HG03342 (cell line): ENCODE data around the gene SLC7A5.
A peak's percentile ranks its signal among the peaks of the same experiment; 100 is the strongest.
"Not testable (repeated sequence)": the region's sequence is repeated elsewhere in the genome, so short reads cannot be mapped to it uniquely, and the experiment has no call there.

ENCODE experiments used
- ATAC-seq: cut with Tn5 transposase; IDR thresholded peaks from one replicate; pipeline ENCODE4 v1.9.1; 2021; ENCODE audit warnings: mild to moderate bottlenecking, moderate library complexity; ENCODE audit not compliant: unreplicated experiment

Gene SLC7A5

DNA sequence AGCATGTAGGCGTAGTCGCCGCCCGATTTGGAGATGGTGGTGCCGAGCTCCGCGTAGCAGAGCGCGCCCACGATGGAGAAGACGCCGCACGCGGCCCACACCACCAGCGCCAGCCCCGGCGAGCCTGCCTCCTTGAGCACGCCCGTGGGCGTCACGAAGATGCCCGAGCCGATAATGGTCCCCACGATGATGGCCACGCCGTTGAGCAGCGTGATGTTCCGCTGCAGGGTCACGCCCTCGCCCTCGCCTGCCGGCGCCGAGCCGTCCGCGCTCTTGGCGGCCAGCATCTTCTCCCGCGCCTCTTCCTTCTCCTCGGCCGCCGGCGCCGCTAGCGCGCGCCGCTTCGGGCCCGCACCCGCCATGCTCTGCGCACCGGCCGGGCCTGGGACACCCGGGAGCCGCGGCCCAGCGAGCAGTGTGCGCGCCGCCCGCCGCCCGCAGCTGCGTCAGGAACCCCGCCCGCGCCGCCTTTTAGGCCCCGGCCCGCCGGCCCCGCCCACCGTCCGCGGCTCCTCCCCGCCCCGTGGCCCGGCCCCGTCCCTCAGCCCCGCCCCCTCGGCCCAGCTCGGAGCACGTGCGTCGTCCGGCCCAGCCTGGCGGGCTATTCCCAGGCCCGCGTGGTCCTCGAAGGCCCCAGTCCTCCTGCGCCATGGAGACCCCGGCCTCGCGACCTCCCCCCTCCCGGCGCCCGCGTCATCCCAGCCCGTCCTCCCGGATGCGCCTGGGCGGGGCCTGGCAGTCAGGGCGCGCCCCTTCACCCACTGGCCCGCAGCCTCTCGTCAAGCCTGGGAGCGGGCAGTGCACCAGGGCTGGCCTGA, at the start of gene SLC7A5:
Gene SLC7A5, minus strand, starts transcription at position 447 of the 818 bp plus-strand sequence. Its CDS starts 85 bp downstream, at position 362.
- peak; percentile 61 for ATAC-seq

DNA sequence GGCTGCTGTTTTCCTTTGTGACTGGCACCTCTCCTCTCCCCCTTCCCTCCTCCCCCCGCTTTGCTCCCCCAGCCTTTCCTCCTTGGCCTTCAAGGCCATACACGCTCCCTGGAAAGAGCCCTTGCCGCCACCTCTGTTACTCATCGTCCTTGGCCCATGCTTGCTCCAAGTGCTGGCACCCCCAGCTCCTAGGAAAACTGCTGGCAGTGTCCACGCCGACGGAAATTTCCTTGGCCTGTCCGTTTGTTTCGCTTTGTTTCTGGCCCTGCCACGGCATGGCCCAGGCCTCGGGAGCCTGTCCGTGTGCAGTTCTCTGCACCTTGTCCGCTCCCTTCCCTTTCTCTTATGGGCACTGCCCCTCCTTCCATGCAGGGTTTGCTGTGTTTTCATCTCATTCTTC, 49.0 kb upstream of the SLC7A5 start:
- no peak for ATAC-seq

DNA sequence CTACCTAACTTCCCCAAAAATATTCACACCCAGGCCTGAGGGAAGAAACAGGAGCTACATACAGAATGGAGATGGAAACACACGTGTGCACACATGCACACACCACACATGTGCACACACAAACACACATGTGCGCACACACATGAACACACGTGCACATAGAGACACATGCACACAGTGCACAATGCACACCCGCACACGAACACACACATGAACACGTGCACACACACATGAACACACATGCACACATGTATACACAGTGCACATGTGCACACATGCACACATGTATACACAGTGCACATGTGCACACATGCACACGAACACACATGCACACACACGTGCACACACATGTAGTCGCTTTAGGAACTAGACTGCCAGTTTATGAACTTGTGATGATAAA, 48.2 kb upstream of the SLC7A5 start:
- no peak for ATAC-seq

DNA sequence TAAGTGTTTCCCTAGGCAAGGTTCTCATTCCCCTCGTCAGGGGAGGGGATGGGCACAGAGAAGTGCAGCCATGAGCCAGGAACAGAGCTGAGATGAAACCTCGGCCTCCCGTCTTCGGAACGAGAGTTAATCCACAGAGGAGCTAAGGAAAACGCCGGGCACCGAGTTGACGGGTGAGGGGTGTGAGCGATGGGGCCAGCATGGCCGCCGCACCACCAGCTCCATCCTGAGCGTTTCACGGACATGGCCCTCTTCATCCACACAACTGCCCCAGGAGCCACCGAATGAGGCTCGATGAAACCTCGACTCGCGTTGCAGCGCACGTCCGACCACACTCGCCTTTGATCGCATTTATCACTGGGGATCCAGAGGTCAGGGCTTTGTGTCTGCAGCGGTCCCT, 45.5 kb upstream of the SLC7A5 start:
- no peak for ATAC-seq

DNA sequence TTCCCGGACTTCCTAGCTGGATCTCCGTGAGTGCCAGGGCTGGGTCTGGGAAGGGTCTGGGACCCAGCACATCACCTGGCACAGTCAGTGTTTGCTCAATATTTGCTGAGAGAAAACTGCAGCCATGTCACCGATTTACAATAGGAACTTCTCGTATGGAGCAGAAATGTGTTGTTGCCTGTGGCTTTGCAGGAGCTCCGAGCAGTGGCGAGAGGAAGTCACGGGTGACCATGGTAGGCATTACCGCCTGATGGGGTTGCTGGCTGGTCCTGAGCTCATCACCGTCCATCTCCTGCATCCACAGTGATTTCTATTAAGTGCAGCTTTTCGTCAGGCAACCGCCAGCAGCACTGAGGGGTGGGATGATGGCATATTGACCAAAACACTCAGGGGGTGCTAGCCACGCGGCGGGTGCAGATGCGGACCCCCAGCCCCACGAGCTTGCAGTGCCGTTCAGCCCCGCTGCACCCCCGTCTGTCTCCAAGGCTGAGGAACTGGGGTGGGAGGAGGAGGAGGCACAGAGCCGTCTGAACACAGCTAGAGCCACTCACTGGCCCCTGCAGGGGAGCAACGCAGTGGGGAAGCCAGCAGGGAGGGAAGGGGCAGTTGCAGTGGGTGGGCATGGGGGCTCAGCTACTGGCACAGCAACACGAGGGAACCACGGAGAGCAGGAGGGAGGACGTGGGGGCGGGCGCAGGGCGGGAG, 44.9 kb upstream of the SLC7A5 start:
- not testable (repeated sequence) for ATAC-seq

DNA sequence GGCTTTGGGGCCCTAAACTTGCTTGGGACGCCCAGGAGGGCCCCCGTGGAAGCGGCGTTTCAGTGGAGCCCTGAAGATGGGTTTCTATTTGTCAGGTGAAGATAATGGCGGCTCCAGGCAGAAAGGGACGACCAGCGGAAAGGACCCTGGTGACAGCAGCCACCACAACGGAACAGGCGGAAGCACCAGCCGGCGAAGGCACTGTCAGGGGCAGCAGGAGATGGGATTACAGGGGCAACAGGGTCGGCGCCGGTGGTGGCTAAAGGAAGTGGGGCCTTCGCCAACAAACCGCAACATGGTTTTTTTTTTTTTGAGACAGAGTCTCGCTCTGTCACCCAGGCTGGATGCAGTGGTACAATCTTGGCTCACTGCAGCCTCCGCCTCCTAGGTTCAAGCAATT, 43.4 kb upstream of the SLC7A5 start:
- ATAC-seq, result not testable (repeated sequence)

DNA sequence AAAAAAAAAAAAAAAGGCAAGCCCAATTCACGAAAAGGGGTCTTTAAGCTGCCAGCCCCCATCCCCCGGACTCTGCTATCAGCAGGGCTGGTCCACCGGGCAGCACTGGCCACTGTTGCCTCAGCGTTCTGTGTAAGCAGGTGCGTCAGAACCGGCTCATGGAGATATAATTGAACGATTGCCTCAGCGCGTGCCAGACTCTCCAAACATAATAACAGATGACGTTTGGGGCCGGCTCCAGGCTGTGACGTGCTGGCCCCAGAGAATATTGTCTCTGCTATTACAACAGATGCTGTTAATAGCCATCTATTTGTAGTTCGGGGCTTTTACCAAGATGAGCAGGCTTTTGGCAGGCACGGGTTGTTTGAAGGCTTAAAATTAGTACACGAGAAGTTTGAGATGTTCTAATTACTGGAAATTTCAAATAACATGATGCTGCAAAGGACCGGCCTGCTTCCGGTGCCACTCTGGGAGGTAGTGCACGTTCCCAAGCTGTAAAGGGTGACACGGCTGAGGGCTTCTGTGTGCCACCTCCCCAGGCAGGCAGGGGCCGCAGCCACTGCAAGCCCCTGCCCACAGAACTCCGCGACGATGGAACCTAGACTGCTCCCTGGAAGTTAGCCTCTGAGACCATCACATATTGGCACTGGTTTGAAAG, 41.9 kb upstream of the SLC7A5 start:
- not testable (repeated sequence) for ATAC-seq

DNA sequence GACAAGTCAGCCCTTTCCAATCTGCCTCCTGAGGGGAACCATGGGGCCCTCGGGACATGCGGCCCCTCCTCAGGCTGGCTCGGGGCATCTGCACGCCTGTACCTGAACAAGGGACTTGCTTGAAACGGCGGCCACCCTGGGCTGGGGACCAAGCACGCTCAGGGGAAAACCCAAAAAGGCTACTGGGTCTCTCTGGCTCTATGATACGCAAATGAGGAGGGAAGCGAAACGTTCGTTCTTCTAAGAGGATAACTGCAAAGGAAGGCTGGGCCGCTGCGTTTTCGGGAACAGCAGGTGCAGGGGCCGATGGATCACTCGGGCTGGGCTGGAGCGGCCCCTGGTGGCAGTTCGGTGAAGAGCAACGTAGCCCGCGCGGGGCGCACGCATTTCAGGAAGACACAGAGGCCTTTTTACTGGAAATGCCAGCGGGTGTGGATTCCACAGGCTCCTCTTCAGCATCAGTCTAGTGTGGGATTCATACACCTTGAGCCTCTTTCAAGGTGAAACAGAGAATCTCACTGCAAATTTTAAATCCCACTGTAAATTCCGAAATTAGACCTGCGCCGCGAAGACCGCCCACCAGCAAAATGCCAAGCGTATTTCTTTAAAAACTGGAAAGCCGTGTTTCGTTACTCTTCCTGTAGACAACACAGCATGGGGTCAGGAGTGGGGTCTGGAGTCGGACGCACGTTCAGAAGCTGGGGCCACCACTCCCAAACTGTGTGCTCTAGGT, 40.1 kb upstream of the SLC7A5 start:
- peak; percentile 85 for ATAC-seq

DNA sequence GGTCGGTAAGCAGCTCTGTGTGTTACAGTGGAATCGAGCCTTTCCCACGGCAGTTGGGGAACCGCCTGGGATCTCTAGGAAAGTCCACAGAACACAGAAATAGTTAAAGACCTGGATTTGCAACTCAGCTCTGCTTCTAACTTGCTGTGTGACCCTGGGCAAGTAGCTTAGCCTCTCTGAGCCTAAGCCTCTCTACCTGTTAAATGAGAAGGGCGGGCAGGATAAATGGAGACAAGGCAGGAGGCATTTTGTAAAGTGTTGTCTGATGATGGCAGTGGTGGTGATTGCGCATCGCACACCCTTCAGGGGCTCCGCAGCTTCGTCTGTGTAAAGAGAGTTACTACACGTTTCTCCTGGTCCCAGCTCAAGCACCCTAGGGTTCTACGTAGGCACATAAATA, 38.8 kb upstream of the SLC7A5 start:
- ATAC-seq, result not testable (repeated sequence)

DNA sequence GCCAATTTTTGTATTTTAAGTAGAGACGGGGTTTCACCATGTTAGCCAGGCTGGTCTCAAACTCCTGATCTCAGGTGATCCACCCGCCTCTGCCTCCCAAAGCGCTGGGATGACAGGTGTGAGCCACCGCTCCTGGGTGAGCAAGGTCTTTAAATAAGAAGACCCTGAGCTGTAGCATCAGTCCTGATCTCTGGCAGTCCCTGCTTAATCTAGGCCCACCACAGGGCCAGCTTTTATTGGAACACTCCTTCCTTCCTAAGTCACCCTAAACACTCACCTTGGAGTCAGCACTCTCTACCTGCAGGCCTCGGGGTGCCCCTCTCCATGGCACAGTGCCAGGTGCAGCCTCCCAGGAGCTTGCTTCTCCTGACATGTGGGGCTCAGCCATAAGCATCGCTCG, 36.2 kb upstream of the SLC7A5 start:
- not testable (repeated sequence) for ATAC-seq

DNA sequence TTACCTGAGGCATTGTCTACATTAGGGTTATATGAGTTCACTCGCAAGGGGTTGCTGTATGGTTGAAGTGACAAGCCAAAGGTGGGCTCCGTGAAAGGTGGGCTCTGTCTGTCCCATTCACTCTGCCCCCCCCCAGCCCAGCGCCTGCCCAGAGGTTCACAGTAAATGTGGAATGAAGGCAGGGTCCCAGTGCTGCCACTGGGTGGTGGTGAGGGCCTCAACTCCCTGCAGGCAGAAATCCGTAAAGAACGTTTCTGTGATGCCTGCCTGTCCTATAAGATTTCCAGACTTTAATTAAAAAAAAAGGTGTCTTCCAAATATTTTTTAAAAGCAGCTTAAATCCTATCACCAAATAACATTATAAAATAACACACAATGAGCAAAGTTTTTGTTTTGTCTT, 35.7 kb upstream of the SLC7A5 start:
- not testable (repeated sequence) for ATAC-seq

DNA sequence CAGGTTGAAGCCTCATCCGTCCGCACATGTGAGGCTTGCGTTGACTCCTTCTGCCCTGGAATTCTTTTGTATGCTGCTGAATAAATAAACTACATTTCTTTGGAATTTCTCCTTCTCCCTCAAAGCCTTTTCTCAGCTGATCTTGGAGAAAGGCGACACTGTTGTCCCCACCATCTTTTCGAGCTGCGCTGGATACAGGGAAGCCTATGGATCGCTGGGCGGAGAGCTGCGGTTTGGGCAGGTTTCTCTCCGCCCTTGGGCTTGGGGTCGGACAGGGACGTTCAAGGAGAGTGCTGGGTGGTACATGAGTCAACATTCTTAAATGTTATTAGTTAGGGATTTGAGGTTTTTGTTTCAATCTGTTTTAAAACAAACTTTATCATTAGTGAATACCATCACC, 31.2 kb upstream of the SLC7A5 start:
- ATAC-seq, result not testable (repeated sequence)

DNA sequence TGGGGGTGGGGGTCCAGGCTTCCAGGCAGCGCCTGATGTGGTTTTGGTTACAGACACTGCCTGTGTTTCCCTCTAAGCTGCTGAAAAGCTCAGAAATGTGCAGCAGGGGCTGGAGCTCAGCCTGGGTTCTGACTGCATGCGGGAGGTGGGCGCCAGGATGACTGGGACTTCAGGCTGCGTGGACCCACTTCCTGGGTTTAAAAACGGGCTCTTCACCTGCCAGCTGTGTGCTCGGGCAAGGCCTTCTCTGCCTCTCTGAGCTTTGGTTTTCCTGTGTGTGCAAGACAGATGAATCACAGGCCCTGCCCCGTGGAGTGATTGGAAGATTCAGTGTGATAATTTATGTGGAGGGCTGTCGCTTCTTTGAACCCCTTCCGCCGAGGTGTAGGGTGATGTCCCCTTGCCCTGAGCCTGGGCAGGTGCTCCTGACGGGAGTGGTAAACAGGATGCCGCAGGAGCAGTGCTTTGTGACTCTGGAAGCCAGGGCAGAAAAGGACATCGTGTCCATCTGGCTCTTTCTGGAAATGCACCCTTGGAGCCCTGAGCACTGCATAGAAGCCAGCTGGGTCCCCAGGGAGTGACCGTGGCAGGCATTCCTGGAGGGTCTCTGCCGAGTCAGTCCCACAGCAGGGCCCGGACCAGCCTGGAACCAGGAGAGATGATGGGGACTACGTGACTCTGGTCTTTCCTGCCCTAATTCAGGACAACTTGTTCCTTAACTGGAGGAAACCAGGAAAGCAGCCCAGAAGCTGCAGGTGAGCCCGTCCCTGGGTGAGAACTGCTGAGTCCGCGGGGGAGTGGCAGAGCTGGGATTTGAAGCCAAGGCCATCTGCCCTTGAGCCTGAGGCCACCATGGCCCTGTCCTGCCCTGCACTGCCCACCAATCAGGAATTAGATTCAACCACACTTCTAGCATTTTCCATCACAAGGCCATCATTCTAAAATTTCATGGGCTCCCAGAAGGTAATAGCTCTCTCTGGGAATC, 28.5 kb upstream of the SLC7A5 start:
- ATAC-seq, result no peak

DNA sequence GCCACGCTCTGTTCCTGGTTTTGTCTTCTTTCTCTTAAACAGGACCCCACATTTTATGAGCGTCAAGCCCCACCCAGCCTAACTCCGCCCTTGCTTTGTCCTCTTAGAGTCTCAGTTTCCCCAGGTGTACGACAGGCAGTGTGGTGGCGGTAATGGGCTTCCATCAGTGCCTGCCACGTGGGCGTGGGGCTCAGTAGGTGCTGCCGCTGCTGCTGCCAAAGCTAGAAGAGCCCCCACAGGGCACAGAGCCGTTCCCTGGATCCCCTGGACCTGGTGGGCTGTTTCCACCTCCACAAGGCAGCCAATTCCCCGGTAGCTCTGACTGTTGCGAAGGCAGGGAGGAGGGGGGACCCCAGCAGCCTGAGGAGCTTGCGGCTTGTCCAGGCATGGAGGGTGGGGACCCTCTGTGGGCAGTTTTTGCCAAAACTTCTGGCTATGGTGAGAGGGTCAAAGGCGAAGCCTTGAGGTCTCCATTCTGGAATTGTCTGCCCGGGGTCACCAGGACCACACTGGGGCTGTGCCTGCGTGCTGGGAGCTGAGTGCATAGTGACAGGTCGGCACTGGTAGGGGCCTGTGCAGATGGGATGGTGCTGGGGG, 27.7 kb upstream of the SLC7A5 start:
- ATAC-seq, result not testable (repeated sequence)

DNA sequence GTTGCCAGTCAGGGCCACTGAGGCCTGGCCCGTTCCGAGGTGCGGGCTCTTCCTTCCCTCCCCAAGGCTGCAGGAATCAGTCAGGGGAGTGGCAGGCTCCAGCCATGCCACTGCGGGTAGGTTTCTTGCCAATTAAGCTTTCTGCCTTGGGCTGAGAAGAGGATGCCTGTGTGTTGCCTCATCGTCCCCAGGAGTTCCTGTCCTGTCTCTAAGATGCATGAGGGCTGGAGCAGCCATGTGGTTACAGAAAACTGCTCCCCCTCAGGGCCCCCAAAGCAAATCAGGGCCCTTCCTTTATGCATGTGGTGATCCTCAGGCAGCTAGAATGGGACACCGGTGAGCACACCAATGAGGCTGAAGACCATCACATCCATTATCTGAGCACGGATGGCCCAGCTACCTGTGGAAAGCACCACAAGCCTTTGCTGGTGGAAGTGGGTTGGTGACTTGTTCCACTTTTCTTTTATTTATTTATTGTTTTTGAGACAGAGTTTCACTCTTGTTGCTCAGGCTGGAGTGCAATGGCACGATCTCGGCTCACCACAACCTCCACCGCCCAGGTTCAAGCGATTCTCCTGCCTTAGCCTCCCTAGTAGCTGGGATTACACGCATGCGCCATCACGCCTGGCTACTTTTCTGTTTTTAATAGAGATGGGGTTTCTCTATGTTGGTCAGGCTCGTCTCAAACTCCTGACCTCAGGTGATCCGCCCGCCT, 27.0 kb upstream of the SLC7A5 start:
- ATAC-seq, result peak; percentile 20

DNA sequence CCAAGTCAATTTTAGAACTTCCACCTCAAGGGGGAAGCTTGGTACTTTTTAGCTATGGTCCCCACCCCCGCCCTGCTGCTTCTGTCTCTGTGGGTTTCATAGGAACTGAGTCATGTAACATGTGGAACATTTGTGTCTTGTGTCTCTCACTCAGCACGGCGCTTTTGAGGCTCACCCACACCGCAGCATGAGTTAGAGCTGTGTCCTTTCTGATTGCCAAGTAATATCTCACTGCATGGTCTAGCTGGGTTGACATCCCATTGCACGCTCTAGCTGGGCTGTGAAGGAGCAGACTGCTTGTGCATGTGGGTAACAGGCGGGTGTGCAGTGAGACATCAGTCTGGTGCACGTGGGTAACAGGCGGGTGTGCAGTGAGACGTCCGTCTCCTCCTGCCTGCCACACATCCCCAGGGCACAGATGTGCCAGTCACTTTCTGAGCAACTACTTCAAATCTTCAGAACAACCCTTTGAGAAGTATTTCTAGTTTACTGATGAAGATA, 26.4 kb upstream of the SLC7A5 start:
- peak; percentile 80 for ATAC-seq

DNA sequence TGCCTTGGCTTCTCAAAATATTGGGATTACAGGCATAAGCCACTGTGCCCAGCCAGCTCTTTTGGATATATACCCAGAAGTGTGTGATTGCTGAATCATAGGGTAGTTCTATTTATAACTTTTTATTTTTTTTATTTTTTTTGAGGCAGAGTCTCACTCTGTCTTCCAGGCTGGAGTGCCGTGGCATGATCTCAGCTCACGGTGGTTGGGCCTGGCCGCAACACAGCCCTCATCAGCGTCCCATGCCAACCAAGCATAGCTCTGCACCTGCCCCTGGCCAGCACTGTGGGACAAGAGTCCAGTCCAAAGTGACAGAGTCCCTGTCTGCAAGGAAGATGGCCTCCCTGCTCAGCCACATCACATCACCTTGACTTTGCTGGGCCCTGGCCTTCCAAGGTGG, 24.7 kb upstream of the SLC7A5 start:
- ATAC-seq, result not testable (repeated sequence)

DNA sequence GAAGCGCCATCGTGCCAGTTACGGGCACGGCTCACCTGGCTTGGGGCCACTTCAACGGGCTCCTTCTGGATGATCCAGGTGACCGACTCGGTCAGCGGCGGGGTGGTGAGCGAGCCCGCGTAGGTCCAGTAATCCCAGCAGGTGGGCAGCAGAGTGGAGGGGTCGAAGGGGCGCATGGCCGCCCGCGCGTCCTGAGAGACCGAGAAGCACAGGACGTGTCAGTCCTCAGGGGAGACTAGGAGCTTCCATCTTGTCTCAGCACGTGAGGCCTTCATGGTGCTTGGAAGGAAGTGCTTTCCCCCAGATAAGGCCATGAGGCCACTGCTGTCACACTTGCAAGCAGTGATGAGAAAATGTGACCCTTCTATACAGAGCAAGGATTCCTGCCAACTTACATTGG, 22.5 kb upstream of the SLC7A5 start:
- ATAC-seq, result no peak

DNA sequence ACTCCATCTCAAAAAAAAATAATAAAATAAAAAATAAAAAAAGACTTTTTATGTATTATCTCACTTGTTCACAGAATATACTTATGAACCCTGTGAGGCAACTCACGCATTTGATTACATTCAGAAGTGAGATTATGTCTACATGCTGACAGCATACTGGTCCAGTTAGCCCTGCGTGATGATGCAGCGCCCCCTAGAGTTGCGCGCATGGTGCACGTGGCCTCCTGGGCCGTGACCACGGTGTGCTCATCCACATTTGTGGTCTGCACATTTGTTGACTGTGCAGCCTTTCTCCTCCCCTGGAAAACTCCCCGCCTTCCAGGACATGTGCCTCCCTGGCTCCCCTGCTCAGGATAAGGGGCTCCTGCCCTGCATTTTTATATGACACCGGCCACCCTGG, 20.5 kb upstream of the SLC7A5 start:
- ATAC-seq, result not testable (repeated sequence)
